Stimulated activated CD8-positive, alpha-beta memory T cell treated with anti-CD3 and anti-CD28 coated beads, Interleukin-4, amount 100 ng/mL, for 24 hours (primary cell): ENCODE measurements around the gene USP17L25.
"Not testable (repeated sequence)": the region's sequence is repeated elsewhere in the genome, so short reads cannot be mapped to it uniquely, and the experiment has no call there.

Experiments
- DNase-seq: peaks from one replicate; pipeline ENCODE4 v3.0.0-alpha.2; 2020; ENCODE audit warnings: low read depth

The USP17L25 gene, protein sequence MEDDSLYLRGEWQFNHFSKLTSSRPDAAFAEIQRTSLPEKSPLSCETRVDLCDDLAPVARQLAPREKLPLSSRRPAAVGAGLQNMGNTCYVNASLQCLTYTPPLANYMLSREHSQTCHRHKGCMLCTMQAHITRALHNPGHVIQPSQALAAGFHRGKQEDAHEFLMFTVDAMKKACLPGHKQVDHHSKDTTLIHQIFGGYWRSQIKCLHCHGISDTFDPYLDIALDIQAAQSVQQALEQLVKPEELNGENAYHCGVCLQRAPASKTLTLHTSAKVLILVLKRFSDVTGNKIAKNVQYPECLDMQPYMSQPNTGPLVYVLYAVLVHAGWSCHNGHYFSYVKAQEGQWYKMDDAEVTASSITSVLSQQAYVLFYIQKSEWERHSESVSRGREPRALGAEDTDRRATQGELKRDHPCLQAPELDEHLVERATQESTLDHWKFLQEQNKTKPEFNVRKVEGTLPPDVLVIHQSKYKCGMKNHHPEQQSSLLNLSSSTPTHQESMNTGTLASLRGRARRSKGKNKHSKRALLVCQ

DNA sequence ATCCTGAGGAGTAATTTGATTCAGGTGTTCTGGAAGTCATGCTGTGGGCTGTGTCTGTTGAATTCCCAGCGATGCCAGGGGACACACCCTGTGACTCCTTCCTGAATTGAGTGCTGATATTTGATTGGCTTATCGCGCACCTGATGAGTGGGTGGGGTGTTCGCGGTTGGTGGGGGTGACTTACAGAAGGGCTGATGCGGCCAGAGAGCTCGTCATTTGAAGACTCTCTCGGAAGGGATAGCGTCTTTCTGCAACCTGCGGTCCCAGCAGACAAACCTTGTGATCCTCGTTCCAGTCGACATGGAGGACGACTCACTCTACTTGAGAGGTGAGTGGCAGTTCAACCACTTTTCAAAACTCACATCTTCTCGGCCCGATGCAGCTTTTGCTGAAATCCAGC lies at the start of gene USP17L25:
USP17L25 (plus strand) TSS at position 301 of the 400 bp plus-strand sequence; CDS start at position 301, 0 bp downstream.
- not testable (repeated sequence) for DNase-seq

DNA sequence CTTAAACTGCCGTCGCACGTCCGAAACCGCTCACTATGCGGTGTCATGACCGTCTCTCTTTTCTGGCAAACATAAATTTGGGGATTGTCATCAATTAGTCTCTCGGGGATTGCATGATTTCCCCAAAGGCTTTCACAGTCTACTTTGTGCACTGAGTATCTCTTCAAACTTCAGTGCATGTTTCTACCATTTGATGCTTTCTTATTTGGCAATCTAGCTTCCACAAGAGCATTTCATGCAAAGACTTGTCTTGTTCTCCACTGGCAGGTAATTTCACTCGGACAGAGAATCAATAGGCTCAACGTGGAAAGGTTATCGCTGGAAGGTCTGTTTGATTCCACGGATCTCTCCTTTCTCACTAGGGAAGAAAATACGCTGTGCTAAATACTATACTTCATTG lies 5.5 kb upstream of the USP17L25 start:
- DNase-seq = not testable (repeated sequence)

DNA sequence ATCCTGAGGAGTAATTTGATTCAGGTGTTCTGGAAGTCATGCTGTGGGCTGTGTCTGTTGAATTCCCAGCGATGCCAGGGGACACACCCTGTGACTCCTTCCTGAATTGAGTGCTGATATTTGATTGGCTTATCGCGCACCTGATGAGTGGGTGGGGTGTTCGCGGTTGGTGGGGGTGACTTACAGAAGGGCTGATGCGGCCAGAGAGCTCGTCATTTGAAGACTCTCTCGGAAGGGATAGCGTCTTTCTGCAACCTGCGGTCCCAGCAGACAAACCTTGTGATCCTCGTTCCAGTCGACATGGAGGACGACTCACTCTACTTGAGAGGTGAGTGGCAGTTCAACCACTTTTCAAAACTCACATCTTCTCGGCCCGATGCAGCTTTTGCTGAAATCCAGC lies 4.8 kb upstream of the USP17L25 start, which contains the start of gene USP17L24:
USP17L24 (plus strand) TSS at position 301 of the 400 bp plus-strand sequence; CDS start at position 301, 0 bp downstream.
- DNase-seq = not testable (repeated sequence)

DNA sequence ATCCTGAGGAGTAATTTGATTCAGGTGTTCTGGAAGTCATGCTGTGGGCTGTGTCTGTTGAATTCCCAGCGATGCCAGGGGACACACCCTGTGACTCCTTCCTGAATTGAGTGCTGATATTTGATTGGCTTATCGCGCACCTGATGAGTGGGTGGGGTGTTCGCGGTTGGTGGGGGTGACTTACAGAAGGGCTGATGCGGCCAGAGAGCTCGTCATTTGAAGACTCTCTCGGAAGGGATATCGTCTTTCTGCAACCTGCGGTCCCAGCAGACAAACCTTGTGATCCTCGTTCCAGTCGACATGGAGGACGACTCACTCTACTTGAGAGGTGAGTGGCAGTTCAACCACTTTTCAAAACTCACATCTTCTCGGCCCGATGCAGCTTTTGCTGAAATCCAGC lies 4.6 kb downstream of the USP17L25 start, which contains the start of gene USP17L26:
USP17L26 (plus strand) TSS at position 301 of the 400 bp plus-strand sequence; CDS start at position 301, 0 bp downstream.
- DNase-seq = not testable (repeated sequence)

DNA sequence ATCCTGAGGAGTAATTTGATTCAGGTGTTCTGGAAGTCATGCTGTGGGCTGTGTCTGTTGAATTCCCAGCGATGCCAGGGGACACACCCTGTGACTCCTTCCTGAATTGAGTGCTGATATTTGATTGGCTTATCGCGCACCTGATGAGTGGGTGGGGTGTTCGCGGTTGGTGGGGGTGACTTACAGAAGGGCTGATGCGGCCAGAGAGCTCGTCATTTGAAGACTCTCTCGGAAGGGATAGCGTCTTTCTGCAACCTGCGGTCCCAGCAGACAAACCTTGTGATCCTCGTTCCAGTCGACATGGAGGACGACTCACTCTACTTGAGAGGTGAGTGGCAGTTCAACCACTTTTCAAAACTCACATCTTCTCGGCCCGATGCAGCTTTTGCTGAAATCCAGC lies 9.4 kb downstream of the USP17L25 start, which contains the start of gene USP17L5:
USP17L5 (plus strand) TSS at position 301 of the 400 bp plus-strand sequence; CDS start at position 301, 0 bp downstream.
- DNase-seq = not testable (repeated sequence)

DNA sequence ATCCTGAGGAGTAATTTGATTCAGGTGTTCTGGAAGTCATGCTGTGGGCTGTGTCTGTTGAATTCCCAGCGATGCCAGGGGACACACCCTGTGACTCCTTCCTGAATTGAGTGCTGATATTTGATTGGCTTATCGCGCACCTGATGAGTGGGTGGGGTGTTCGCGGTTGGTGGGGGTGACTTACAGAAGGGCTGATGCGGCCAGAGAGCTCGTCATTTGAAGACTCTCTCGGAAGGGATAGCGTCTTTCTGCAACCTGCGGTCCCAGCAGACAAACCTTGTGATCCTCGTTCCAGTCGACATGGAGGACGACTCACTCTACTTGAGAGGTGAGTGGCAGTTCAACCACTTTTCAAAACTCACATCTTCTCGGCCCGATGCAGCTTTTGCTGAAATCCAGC lies 14.1 kb downstream of the USP17L25 start, which contains the start of gene USP17L27:
USP17L27 (plus strand) TSS at position 301 of the 400 bp plus-strand sequence; CDS start at position 301, 0 bp downstream.
- DNase-seq = not testable (repeated sequence)

DNA sequence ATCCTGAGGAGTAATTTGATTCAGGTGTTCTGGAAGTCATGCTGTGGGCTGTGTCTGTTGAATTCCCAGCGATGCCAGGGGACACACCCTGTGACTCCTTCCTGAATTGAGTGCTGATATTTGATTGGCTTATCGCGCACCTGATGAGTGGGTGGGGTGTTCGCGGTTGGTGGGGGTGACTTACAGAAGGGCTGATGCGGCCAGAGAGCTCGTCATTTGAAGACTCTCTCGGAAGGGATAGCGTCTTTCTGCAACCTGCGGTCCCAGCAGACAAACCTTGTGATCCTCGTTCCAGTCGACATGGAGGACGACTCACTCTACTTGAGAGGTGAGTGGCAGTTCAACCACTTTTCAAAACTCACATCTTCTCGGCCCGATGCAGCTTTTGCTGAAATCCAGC lies 18.9 kb downstream of the USP17L25 start, which contains the start of gene USP17L28:
USP17L28 (plus strand) TSS at position 301 of the 400 bp plus-strand sequence; CDS start at position 301, 0 bp downstream.
- DNase-seq = not testable (repeated sequence)

DNA sequence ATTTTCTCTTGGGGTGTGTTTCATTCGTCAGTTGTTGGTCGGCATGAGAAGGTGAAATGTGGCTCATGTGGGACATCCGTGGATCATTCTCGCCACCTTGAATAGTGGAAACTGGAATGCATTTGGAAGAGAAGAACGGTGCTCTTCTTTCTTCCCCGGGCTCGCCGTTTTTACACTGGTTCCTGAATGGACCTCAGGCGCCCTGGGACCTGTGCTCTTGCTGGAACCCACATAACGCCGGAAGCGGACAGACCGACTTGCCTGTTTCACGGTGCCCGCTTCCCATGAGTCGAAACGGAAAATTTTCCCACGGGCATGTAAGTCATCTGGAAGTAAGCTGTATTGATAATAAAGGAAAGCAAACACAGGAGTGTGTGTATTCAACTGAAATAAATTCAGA lies 21.2 kb downstream of the USP17L25 start:
- DNase-seq = not testable (repeated sequence)

DNA sequence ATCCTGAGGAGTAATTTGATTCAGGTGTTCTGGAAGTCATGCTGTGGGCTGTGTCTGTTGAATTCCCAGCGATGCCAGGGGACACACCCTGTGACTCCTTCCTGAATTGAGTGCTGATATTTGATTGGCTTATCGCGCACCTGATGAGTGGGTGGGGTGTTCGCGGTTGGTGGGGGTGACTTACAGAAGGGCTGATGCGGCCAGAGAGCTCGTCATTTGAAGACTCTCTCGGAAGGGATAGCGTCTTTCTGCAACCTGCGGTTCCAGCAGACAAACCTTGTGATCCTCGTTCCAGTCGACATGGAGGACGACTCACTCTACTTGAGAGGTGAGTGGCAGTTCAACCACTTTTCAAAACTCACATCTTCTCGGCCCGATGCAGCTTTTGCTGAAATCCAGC lies 23.6 kb downstream of the USP17L25 start, which contains the start of gene USP17L29:
USP17L29 (plus strand) TSS at position 301 of the 400 bp plus-strand sequence; CDS start at position 301, 0 bp downstream.
- DNase-seq = not testable (repeated sequence)

DNA sequence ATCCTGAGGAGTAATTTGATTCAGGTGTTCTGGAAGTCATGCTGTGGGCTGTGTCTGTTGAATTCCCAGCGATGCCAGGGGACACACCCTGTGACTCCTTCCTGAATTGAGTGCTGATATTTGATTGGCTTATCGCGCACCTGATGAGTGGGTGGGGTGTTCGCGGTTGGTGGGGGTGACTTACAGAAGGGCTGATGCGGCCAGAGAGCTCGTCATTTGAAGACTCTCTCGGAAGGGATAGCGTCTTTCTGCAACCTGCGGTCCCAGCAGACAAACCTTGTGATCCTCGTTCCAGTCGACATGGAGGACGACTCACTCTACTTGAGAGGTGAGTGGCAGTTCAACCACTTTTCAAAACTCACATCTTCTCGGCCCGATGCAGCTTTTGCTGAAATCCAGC lies 33.1 kb downstream of the USP17L25 start, which contains the start of gene USP17L30:
USP17L30 (plus strand) TSS at position 301 of the 400 bp plus-strand sequence; CDS start at position 301, 0 bp downstream.
- not testable (repeated sequence) for DNase-seq

DNA sequence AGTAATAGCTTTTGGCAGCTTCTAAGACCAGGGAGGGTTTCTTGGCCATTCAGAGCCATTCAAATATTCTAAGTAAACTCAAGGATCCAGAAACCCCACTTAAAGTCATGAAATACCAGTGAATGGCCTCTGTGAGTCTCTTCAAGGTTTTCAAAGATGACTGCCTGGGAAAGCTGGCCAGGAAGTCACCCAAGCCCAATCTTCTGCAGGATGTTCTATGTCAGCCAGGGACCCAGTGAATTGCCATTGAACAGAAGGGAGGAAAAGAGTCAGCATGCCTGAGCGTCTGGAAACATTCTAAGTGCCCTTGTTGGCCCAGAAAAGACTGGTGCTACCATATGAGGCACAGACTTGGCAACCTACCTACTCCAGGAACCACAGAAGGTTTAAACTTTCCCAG lies 50.2 kb downstream of the USP17L25 start:
- DNase-seq = not testable (repeated sequence)
